CD4-positive, alpha-beta T cell treated with Interleukin-1 beta for 1 hour (primary cell): ENCODE measurements around the gene TPRX2.
"Not testable (repeated sequence)": the region's sequence is repeated elsewhere in the genome, so short reads cannot be mapped to it uniquely, and the experiment has no call there.

Experiments used
- DNase-seq, 2 donors: peaks; one replicate each; pipeline ENCODE4 v3.0.0-alpha.2; 2020 to 2022

The TPRX2 gene

GRCh38 chr19:47863514-47863936 is 4.5 kb downstream of the TPRX2 start:
- DNase-seq, result peak; percentile 65 to 73

GRCh38 chr19:47865166-47865565 is 6.1 kb downstream of the TPRX2 start:
- DNase-seq, result no peak

GRCh38 chr19:47878906-47879305 is 19.9 kb downstream of the TPRX2 start:
- no peak for DNase-seq

GRCh38 chr19:47879385-47879784 is 20.4 kb downstream of the TPRX2 start:
- not testable (repeated sequence) for DNase-seq

- DNase-seq, result no peak
These were observed 22.7 kb downstream of the TPRX2 start for GRCh38 chr19:47881757-47882156.

GRCh38 chr19:47882890-47883289 is 23.9 kb downstream of the TPRX2 start:
- DNase-seq, result no peak

- DNase-seq, result no peak
These were observed 26.0 kb downstream of the TPRX2 start for GRCh38 chr19:47885067-47885463.

GRCh38 chr19:47886010-47886559 is 27.1 kb downstream of the TPRX2 start, which contains the start of gene SULT2A1:
Gene SULT2A1, minus strand, starts transcription at chr19:47886315. Its CDS starts 58 bp downstream, at chr19:47886257.
- no peak for DNase-seq

- no peak for DNase-seq
These were observed 32.0 kb downstream of the TPRX2 start for GRCh38 chr19:47890865-47891621.

- DNase-seq, result no peak
These were observed 32.5 kb downstream of the TPRX2 start for GRCh38 chr19:47891622-47891922.

- DNase-seq, result no peak
These were observed 33.1 kb downstream of the TPRX2 start for GRCh38 chr19:47891923-47892666.

- no peak for DNase-seq
These were observed 36.2 kb downstream of the TPRX2 start for GRCh38 chr19:47895165-47895782.

GRCh38 chr19:47896019-47896418 is 37.0 kb downstream of the TPRX2 start:
- DNase-seq, result no peak

- no peak for DNase-seq
These were observed 37.7 kb downstream of the TPRX2 start for GRCh38 chr19:47896773-47897172.

GRCh38 chr19:47897861-47898260 is 38.8 kb downstream of the TPRX2 start:
- no peak for DNase-seq

GRCh38 chr19:47899335-47899734 is 40.3 kb downstream of the TPRX2 start:
- DNase-seq, result no peak

GRCh38 chr19:47901370-47901769 is 42.3 kb downstream of the TPRX2 start:
- DNase-seq, result no peak

GRCh38 chr19:47909350-47909749 is 50.3 kb downstream of the TPRX2 start:
- peak; percentile 58 to 85 for DNase-seq

- not testable (repeated sequence) for DNase-seq
These were observed 51.2 kb downstream of the TPRX2 start for GRCh38 chr19:47910191-47910590.
